HCT116 (cell line): ENCODE measurements around the gene FBXL16.

ENCODE experiments used
- CTCF ChIP-seq, 3 experiments: fragments of 200-600 bp in 1 of 3; sonication (generic) in 1 of 3; IDR thresholded peaks in 2 of 3; conservative IDR thresholded peaks in 1 of 3; 2 replicates each; pipeline ENCODE4 v1.5.1; 2012 to 2017; ENCODE audit warnings: low read depth in 2 of 3, low read length in 2 of 3, antibody characterized with exemption in 1 of 3, borderline replicate concordance in 1 of 3, control low read depth in 1 of 3, mild to moderate bottlenecking in 1 of 3, mixed read lengths in 1 of 3, mixed run types in 1 of 3, moderate library complexity in 1 of 3; ENCODE audit not compliant: insufficient read depth in 1 of 3
- ELF1 ChIP-seq: IDR thresholded peaks from 2 replicates; pipeline ENCODE4 v1.6.1; 2012; ENCODE audit warnings: low read depth, borderline replicate concordance
- FOSL1 ChIP-seq: IDR thresholded peaks from 2 replicates; pipeline ENCODE4 v1.6.1; 2012; ENCODE audit warnings: low read depth
- MAX ChIP-seq: IDR thresholded peaks from 2 replicates; pipeline ENCODE4 v1.6.1; 2012
- POLR2A ChIP-seq: IDR thresholded peaks from 2 replicates; pipeline ENCODE4 v1.7.0; 2011; ENCODE audit warnings: borderline replicate concordance; ENCODE audit not compliant: insufficient read depth, insufficient read length; ENCODE audit errors: extremely low read depth
- REST ChIP-seq: IDR thresholded peaks from 2 replicates; pipeline ENCODE4 v1.6.1; 2012; ENCODE audit warnings: low read depth
- ZNF274 ChIP-seq: fragments of 200-500 bp; sonication (Bioruptor generic); IDR thresholded peaks from 2 replicates; pipeline ENCODE4 v1.6.1; 2014; ENCODE audit warnings: mild to moderate bottlenecking, low read depth, low read length, inconsistent platforms

- TF ChIP-seq ZNF274, result no peak
- no peak for TF ChIP-seq FOSL1
- TF ChIP-seq CTCF (IDR thresholded peaks at IDR 0.05 in 2 of 3, conservative IDR thresholded peaks at IDR 0.05 in 1 of 3; ENCODE audit: borderline replicate concordance in 1 of 3, insufficient read depth in 1 of 3, low read depth in 2 of 3, low read length in 2 of 3), result peak; percentile 40 to 59 (median 53); a peak in 4 of 6 replicates
- TF ChIP-seq REST, result no peak
- no peak for TF ChIP-seq ELF1
- TF ChIP-seq POLR2A, result no peak
- TF ChIP-seq MAX, result no peak; the same call in 1 of the 2 replicates
Measured at GRCh38 chr16:648071-648780, 57.4 kb downstream of the FBXL16 start.
